Subcutaneous adipose tissue (tissue), 4 donors: ENCODE results near the gene CELSR1. TPM values are rescaled to one million over a fixed set of nuclear protein-coding genes. Genes with fewer than 3 reads are reported as not detected.

ENCODE experiments used
- total RNA-seq, 4 donors: library from RNA; depleted of rRNA; stranded (reverse); fragments of >200 nt; gene quantifications; one replicate each; pipeline ENCODE4 v1.1.0, GENCODE V29; 2016
- TF ChIP-seq, protein P1 (sequence below): fragments of 450-650 bp; IDR thresholded peaks from one replicate; pipeline ENCODE4 v1.5.1; 2016; ENCODE audit warnings: low read depth, mild to moderate bottlenecking, control low read depth, antibody characterized with exemption, moderate library complexity

Gene CELSR1
- total RNA-seq, 4 donors from 2014 or later, result 0.16 to 5.6 (median 1.5) TPM

DNA sequence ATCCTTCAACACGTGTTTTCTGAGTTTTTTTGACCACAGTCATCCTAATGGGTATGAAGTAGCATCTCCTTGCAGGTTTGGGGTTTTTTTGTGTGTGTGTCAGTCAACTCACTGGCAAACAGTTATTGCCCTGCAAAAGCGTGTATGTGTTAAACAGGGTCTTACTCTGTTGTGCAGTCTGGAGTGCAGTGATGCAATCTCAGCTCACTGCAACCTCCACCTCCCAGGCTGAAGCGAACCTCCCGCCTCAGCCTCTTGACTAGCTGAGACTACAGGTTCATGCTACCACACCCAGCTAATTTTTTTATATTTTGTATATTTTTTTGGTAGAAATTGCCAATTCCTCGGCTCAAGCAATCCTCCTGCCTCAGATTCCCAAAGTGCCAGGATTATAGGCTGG lies 15.4 kb downstream of the CELSR1 start:
- TF ChIP-seq, protein P1, sequence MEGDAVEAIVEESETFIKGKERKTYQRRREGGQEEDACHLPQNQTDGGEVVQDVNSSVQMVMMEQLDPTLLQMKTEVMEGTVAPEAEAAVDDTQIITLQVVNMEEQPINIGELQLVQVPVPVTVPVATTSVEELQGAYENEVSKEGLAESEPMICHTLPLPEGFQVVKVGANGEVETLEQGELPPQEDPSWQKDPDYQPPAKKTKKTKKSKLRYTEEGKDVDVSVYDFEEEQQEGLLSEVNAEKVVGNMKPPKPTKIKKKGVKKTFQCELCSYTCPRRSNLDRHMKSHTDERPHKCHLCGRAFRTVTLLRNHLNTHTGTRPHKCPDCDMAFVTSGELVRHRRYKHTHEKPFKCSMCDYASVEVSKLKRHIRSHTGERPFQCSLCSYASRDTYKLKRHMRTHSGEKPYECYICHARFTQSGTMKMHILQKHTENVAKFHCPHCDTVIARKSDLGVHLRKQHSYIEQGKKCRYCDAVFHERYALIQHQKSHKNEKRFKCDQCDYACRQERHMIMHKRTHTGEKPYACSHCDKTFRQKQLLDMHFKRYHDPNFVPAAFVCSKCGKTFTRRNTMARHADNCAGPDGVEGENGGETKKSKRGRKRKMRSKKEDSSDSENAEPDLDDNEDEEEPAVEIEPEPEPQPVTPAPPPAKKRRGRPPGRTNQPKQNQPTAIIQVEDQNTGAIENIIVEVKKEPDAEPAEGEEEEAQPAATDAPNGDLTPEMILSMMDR, result no peak

DNA sequence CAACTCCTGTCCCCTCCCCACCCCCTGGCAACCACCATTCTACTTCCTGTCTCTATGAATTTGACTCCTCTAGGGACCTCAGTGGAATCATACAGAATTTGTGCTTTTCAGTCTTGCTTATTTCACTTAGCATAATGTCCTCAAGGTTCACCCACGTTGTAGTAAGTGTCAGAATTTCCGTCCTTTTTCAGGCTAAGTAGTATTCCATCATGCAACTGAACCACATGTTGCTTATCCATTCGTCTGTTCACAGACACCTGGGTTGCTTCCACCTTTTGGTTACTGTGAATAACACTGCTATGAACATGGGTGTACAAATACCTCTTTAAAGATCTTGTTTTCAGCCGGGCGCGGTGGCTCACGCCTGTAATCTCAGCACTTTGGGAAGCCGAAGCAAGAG lies 16.5 kb downstream of the CELSR1 start:
- TF ChIP-seq, protein P1, result no peak

GRCh38 chr22:46519377-46519776 lies 18.0 kb downstream of the CELSR1 start:
- TF ChIP-seq, protein P1, result no peak

GRCh38 chr22:46518542-46519325 lies 18.7 kb downstream of the CELSR1 start:
- TF ChIP-seq, protein P1, result no peak

DNA sequence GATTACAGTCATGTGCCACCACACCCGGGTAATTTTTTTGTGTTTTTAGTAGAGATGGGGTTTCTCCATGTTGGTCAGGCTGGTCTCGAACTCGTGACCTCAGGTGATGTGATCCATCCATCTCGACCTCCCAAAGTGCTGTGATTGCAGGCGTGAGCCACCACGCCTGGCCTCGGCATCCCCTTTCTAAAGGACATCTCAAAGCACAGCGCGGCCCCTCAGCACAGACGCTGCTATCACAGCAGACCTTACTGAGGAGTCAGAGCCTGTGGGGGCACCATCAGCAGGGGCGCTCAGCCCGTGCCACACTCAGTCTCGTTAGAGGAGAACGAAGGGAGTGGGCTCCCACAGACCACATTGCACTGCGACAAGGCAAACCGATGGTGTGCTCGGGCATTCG lies 19.4 kb downstream of the CELSR1 start:
- TF ChIP-seq, protein P1, result no peak

GRCh38 chr22:46517255-46517761 lies 20.1 kb downstream of the CELSR1 start:
- TF ChIP-seq, protein P1, result no peak

GRCh38 chr22:46516638-46517037 lies 20.8 kb downstream of the CELSR1 start:
- TF ChIP-seq, protein P1, result no peak
